SU-DHL-6 (cell line): Measurements from ENCODE around the gene TIMP2.

Experiments
- CTCF ChIP-seq: fragments of 200-600 bp; sonication (generic); IDR thresholded peaks from one replicate; pipeline ENCODE4 v1.5.1; 2017; ENCODE audit warnings: antibody characterized with exemption, mild to moderate bottlenecking, low read length, moderate library complexity; ENCODE audit not compliant: insufficient read depth, poor library complexity, severe bottlenecking
- EZH2phosphoT487 ChIP-seq: fragments of 200-600 bp; sonication (generic), shearing (Covaris generic); conservative IDR thresholded peaks from 2 replicates; pipeline ENCODE4 v1.6.1; 2018; ENCODE audit warnings: mild to moderate bottlenecking, antibody characterized with exemption, low read length, moderate library complexity, mixed read lengths

- TF ChIP-seq CTCF (no peak), EZH2phosphoT487 (no peak)
Measured at GRCh38 chr17:78917451-78918275, 7.5 kb downstream of the TIMP2 start.
